ENCODE measurements around the gene PPFIA2. TPM values are rescaled to one million over a fixed set of nuclear protein-coding genes. Genes with fewer than 3 reads are reported as not detected.
"Not testable (repeated sequence)": the region's sequence is repeated elsewhere in the genome, so short reads cannot be mapped to it uniquely, and the experiment has no call there.

Gene PPFIA2
- total RNA-seq, 1 donor from 2014 or later: 1.0 TPM

- Histone ChIP-seq H3K36me3 (ENCODE audit: control insufficient read depth in 3 of 3, insufficient read depth in 3 of 3, low read length in 3 of 3) (no peaks in the 10 kb centered on the region), H3K27me3 (ENCODE audit: control insufficient read depth in 3 of 3, insufficient read depth in 3 of 3, low read length in 3 of 3) (no peaks in the 10 kb centered on the region), H3K27ac (ENCODE audit: low read depth, low read length) (no peak overlapping the region), H3K9me3 (ENCODE audit: control insufficient read depth in 3 of 3, low read length in 3 of 3) (no peaks in the 10 kb centered on the region), H3K4me1 (ENCODE audit: control insufficient read depth in 3 of 3, insufficient read depth in 3 of 3, low read length in 3 of 3) (no peaks in the 10 kb centered on the region), H3K4me3 (ENCODE audit: low read length in 3 of 3) (no peak overlapping the region), H3K9ac (ENCODE audit: low read depth in 1 of 3, low read length in 3 of 3) (no peak overlapping the region)
These were observed 144.0 kb downstream of the PPFIA2 start for GRCh38 chr12:81615026-81615588.

- Histone ChIP-seq H3K4me3 (ENCODE audit: low read length in 3 of 3) (no peak overlapping the region), H3K9ac (ENCODE audit: low read depth in 1 of 3, low read length in 3 of 3) (no peak overlapping the region), H3K27me3 (ENCODE audit: control insufficient read depth in 3 of 3, insufficient read depth in 3 of 3, low read length in 3 of 3) (no peaks in the 10 kb centered on the region), H3K9me3 (ENCODE audit: control insufficient read depth in 3 of 3, low read length in 3 of 3) (no peaks in the 10 kb centered on the region), H3K27ac (ENCODE audit: low read depth, low read length) (no peak overlapping the region), H3K36me3 (ENCODE audit: control insufficient read depth in 3 of 3, insufficient read depth in 3 of 3, low read length in 3 of 3) (no peaks in the 10 kb centered on the region), H3K4me1 (ENCODE audit: control insufficient read depth in 3 of 3, insufficient read depth in 3 of 3, low read length in 3 of 3) (no peaks in the 10 kb centered on the region)
These were observed 147.9 kb downstream of the PPFIA2 start for GRCh38 chr12:81610955-81611889.

GRCh38 chr12:81597928-81598604, 161.1 kb downstream of the PPFIA2 start:
- Histone ChIP-seq H3K4me1 (ENCODE audit: control insufficient read depth in 3 of 3, insufficient read depth in 3 of 3, low read length in 3 of 3) (no peaks in the 10 kb centered on the region), H3K9ac (ENCODE audit: low read depth in 1 of 3, low read length in 3 of 3) (no peak overlapping the region), H3K27me3 (ENCODE audit: control insufficient read depth in 3 of 3, insufficient read depth in 3 of 3, low read length in 3 of 3) (no peaks in the 10 kb centered on the region), H3K36me3 (ENCODE audit: control insufficient read depth in 3 of 3, insufficient read depth in 3 of 3, low read length in 3 of 3) (no peaks in the 10 kb centered on the region), H3K27ac (ENCODE audit: low read depth, low read length) (no peak overlapping the region), H3K9me3 (ENCODE audit: control insufficient read depth in 3 of 3, low read length in 3 of 3) (no peaks in the 10 kb centered on the region), H3K4me3 (ENCODE audit: low read length in 3 of 3) (no peak overlapping the region)

- H3K4me1 ChIP-seq (ENCODE audit: control insufficient read depth in 3 of 3, insufficient read depth in 3 of 3, low read length in 3 of 3): no peaks in the 10 kb centered on the region
- H3K36me3 ChIP-seq (ENCODE audit: control insufficient read depth in 3 of 3, insufficient read depth in 3 of 3, low read length in 3 of 3): no peaks in the 10 kb centered on the region
- no peaks in the 10 kb centered on the region for H3K9me3 ChIP-seq (ENCODE audit: control insufficient read depth in 3 of 3, low read length in 3 of 3)
- H3K4me3 ChIP-seq (ENCODE audit: low read length in 3 of 3): no peak overlapping the region
- H3K9ac ChIP-seq (ENCODE audit: low read depth in 1 of 3, low read length in 3 of 3): no peak overlapping the region
- H3K27ac ChIP-seq (ENCODE audit: low read depth, low read length): no peak overlapping the region
- H3K27me3 ChIP-seq (ENCODE audit: control insufficient read depth in 3 of 3, insufficient read depth in 3 of 3, low read length in 3 of 3): no peaks in the 10 kb centered on the region
These were observed 162.6 kb downstream of the PPFIA2 start for GRCh38 chr12:81596558-81596957.

- no peaks in the 10 kb centered on the region for H3K9me3 ChIP-seq (ENCODE audit: control insufficient read depth in 3 of 3, low read length in 3 of 3)
- no peak overlapping the region for H3K9ac ChIP-seq (ENCODE audit: low read depth in 1 of 3, low read length in 3 of 3)
- no peak overlapping the region for H3K27ac ChIP-seq (ENCODE audit: low read depth, low read length)
- H3K27me3 ChIP-seq (ENCODE audit: control insufficient read depth in 3 of 3, insufficient read depth in 3 of 3, low read length in 3 of 3): no peaks in the 10 kb centered on the region
- no peak overlapping the region for H3K4me3 ChIP-seq (ENCODE audit: low read length in 3 of 3)
- H3K36me3 ChIP-seq (ENCODE audit: control insufficient read depth in 3 of 3, insufficient read depth in 3 of 3, low read length in 3 of 3): no peaks in the 10 kb centered on the region
- H3K4me1 ChIP-seq (ENCODE audit: control insufficient read depth in 3 of 3, insufficient read depth in 3 of 3, low read length in 3 of 3): no peaks in the 10 kb centered on the region
These were observed 167.9 kb downstream of the PPFIA2 start for GRCh38 chr12:81591256-81591655.

GRCh38 chr12:81590703-81591102, 168.4 kb downstream of the PPFIA2 start:
- H3K4me1 ChIP-seq (ENCODE audit: control insufficient read depth in 3 of 3, insufficient read depth in 3 of 3, low read length in 3 of 3); H3K27ac ChIP-seq (ENCODE audit: low read depth, low read length); H3K9me3 ChIP-seq (ENCODE audit: control insufficient read depth in 3 of 3, low read length in 3 of 3); H3K9ac ChIP-seq (ENCODE audit: low read depth in 1 of 3, low read length in 3 of 3); H3K36me3 ChIP-seq (ENCODE audit: control insufficient read depth in 3 of 3, insufficient read depth in 3 of 3, low read length in 3 of 3); H3K4me3 ChIP-seq (ENCODE audit: low read length in 3 of 3); H3K27me3 ChIP-seq (ENCODE audit: control insufficient read depth in 3 of 3, insufficient read depth in 3 of 3, low read length in 3 of 3): not testable (repeated sequence)

GRCh38 chr12:81588235-81589008, 170.7 kb downstream of the PPFIA2 start:
- H3K4me1 ChIP-seq (ENCODE audit: control insufficient read depth in 3 of 3, insufficient read depth in 3 of 3, low read length in 3 of 3): no peaks in the 10 kb centered on the region
- no peaks in the 10 kb centered on the region for H3K27me3 ChIP-seq (ENCODE audit: control insufficient read depth in 3 of 3, insufficient read depth in 3 of 3, low read length in 3 of 3)
- no peak overlapping the region for H3K27ac ChIP-seq (ENCODE audit: low read depth, low read length)
- no peak overlapping the region for H3K4me3 ChIP-seq (ENCODE audit: low read length in 3 of 3)
- H3K9ac ChIP-seq (ENCODE audit: low read depth in 1 of 3, low read length in 3 of 3): no peak overlapping the region
- H3K36me3 ChIP-seq (ENCODE audit: control insufficient read depth in 3 of 3, insufficient read depth in 3 of 3, low read length in 3 of 3): no peaks in the 10 kb centered on the region
- H3K9me3 ChIP-seq (ENCODE audit: control insufficient read depth in 3 of 3, low read length in 3 of 3): no peaks in the 10 kb centered on the region

- Histone ChIP-seq H3K4me3 (ENCODE audit: low read length in 3 of 3) (no peak overlapping the region), H3K27ac (ENCODE audit: low read depth, low read length) (no peak overlapping the region), H3K9ac (ENCODE audit: low read depth in 1 of 3, low read length in 3 of 3) (no peak overlapping the region), H3K9me3 (ENCODE audit: control insufficient read depth in 3 of 3, low read length in 3 of 3) (no peaks in the 10 kb centered on the region), H3K36me3 (ENCODE audit: control insufficient read depth in 3 of 3, insufficient read depth in 3 of 3, low read length in 3 of 3) (no peaks in the 10 kb centered on the region), H3K4me1 (ENCODE audit: control insufficient read depth in 3 of 3, insufficient read depth in 3 of 3, low read length in 3 of 3) (no peaks in the 10 kb centered on the region), H3K27me3 (ENCODE audit: control insufficient read depth in 3 of 3, insufficient read depth in 3 of 3, low read length in 3 of 3) (no peaks in the 10 kb centered on the region)
These were observed 173.4 kb downstream of the PPFIA2 start for GRCh38 chr12:81585787-81586186.

- Histone ChIP-seq H3K9me3 (ENCODE audit: control insufficient read depth in 3 of 3, low read length in 3 of 3) (no peaks in the 10 kb centered on the region), H3K36me3 (ENCODE audit: control insufficient read depth in 3 of 3, insufficient read depth in 3 of 3, low read length in 3 of 3) (no peaks in the 10 kb centered on the region), H3K9ac (ENCODE audit: low read depth in 1 of 3, low read length in 3 of 3) (no peak overlapping the region), H3K27ac (ENCODE audit: low read depth, low read length) (no peak overlapping the region), H3K4me1 (ENCODE audit: control insufficient read depth in 3 of 3, insufficient read depth in 3 of 3, low read length in 3 of 3) (no peaks in the 10 kb centered on the region), H3K4me3 (ENCODE audit: low read length in 3 of 3) (no peak overlapping the region), H3K27me3 (ENCODE audit: control insufficient read depth in 3 of 3, insufficient read depth in 3 of 3, low read length in 3 of 3) (no peaks in the 10 kb centered on the region)
These were observed 185.9 kb downstream of the PPFIA2 start for GRCh38 chr12:81573228-81573627.
